Measurements from ENCODE around the gene SDHB. TPM values are rescaled to one million over a fixed set of nuclear protein-coding genes. Genes with fewer than 3 reads are reported as not detected.

The SDHB gene
- total and polyA plus RNA-seq, 9 donors: 51.9 to 120 (median 63.1) TPM

GRCh38 chr1:17052038-17052437, 1.8 kb downstream of the SDHB start:
- intact Hi-C loops (cut with DNase I): no loop called here
- H3K27me3 ChIP-seq: no peaks in the 10 kb centered on the region
- H3K4me1 ChIP-seq (ENCODE audit: insufficient read depth): peaks cover 1% of the 10 kb centered on the region
- H3K9me3 ChIP-seq: no peaks in the 10 kb centered on the region
- H3K27ac ChIP-seq: no peak overlapping the region
- no peak for TF ChIP-seq EP300 (IDR thresholded peaks at IDR 0.05)
- TF ChIP-seq CTCF (IDR thresholded peaks at IDR 0.05): no peak
- TF ChIP-seq POLR2A (IDR thresholded peaks at IDR 0.05): no peak
- H3K36me3 ChIP-seq: no peaks in the 10 kb centered on the region
- 48 to 85% (median 78%) methylated on average over 1 of the region's 1 CpG for WGBS, 3 donors
- no peak overlapping the region for H3K4me3 ChIP-seq
- DNase-seq: no peak

GRCh38 chr1:17047924-17048323, 5.9 kb downstream of the SDHB start:
- 81 to 87% (median 83%) methylated on average over 5 of the region's 5 CpGs for WGBS, 3 donors
- no peaks in the 10 kb centered on the region for H3K9me3 ChIP-seq
- intact Hi-C loops (cut with DNase I): loop anchor here in 3 of 4 donors (5.0 to 10.0 kb wide), 3 partner anchors 53 to 96 kb away; no protein-coding TSS in a partner anchor
- peaks cover 3% of the 10 kb centered on the region for H3K4me1 ChIP-seq (ENCODE audit: insufficient read depth)
- H3K4me3 ChIP-seq: no peak overlapping the region
- H3K27me3 ChIP-seq: no peaks in the 10 kb centered on the region
- no peak for TF ChIP-seq CTCF (IDR thresholded peaks at IDR 0.05)
- no peak for TF ChIP-seq EP300 (IDR thresholded peaks at IDR 0.05)
- TF ChIP-seq POLR2A (IDR thresholded peaks at IDR 0.05): no peak
- no peaks in the 10 kb centered on the region for H3K36me3 ChIP-seq
- no peak for DNase-seq
- H3K27ac ChIP-seq: no peak overlapping the region

GRCh38 chr1:17046334-17046657, 7.5 kb downstream of the SDHB start:
- no peak overlapping the region for H3K27ac ChIP-seq
- TF ChIP-seq CTCF (IDR thresholded peaks at IDR 0.05) (no peak), EP300 (IDR thresholded peaks at IDR 0.05) (no peak), POLR2A (IDR thresholded peaks at IDR 0.05) (no peak)

GRCh38 chr1:17045634-17046333, 8.0 kb downstream of the SDHB start:
- WGBS, 3 donors: 7 to 11% (median 9%) methylated on average over 9 of the region's 9 CpGs
- intact Hi-C loops (cut with DNase I): loop anchor here in 3 of 4 donors (2.0 to 10.0 kb wide), 4 partner anchors 51 to 93 kb away; no protein-coding TSS in a partner anchor
- Histone ChIP-seq H3K4me1 (ENCODE audit: insufficient read depth) (peaks cover 3% of the 10 kb centered on the region), H3K4me3 (peak overlapping the region; percentile 5), H3K27ac (no peak overlapping the region), H3K36me3 (no peaks in the 10 kb centered on the region), H3K9me3 (no peaks in the 10 kb centered on the region), H3K27me3 (no peaks in the 10 kb centered on the region)
- TF ChIP-seq CTCF (IDR thresholded peaks at IDR 0.05) (peak; percentile 37 to 88 (median 86)), POLR2A (IDR thresholded peaks at IDR 0.05) (no peak)
- no peak for DNase-seq

More at GRCh38 chr1:17046334-17046657, 7.5 kb downstream of the SDHB start:
- Histone ChIP-seq H3K27me3 (no peaks in the 10 kb centered on the region), H3K4me3 (no peak overlapping the region), H3K36me3 (no peaks in the 10 kb centered on the region), H3K4me1 (ENCODE audit: insufficient read depth) (peaks cover 3% of the 10 kb centered on the region), H3K9me3 (no peaks in the 10 kb centered on the region)
- 43 to 52% (median 44%) methylated on average over 3 of the region's 3 CpGs for whole genome bisulfite sequencing, 3 donors
- DNase-seq: no peak
- intact Hi-C loops (cut with DNase I): loop anchor here in 3 of 4 donors (5.0 to 10.0 kb wide), 3 partner anchors 51 to 94 kb away; no protein-coding TSS in a partner anchor

Data from ovary (tissue), 9 donors.